ENCODE results near the gene CAV3.

DNA sequence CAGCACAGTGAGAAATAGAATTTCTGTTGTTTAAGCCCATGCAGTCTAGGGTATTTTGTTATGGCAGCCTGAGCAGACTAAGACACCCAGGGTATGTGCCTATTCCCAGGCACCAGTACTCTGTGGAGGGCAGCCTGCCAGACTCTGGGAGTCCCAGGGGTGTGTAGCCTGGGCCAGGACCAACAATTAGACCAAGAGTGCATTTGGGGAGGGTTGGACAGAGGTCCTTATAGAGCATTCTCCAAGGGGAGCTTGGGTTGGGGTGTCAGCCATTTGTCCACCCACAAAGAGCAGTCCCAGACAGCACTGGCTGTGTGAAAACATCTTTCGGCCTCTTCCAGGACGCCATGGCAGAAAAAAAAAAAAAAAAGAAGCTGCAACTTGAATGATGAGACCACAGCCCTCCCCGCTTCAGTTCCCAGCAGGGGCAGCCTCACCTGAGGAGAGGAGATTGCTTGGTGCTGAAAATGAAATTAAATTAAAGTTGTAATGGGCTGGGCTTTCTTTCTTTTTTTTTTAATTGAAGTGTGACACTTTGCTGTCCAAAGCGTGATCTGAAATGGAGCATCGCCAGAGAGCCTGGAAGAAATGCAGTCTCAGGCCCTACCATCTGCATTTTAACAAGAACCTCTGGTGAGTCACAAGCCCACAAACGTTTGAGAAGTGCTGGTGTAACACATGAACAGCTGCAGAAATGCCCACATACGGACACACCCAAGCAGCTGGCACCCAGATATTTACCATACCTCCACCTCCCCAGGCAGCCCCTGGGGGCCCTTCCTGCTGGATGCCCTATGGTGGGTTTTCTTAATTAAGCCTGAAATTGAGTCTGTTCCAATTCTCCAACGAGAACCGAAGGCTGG lies 21.3 kb upstream of the CAV3 start:
- TF ChIP-seq, protein P1, sequence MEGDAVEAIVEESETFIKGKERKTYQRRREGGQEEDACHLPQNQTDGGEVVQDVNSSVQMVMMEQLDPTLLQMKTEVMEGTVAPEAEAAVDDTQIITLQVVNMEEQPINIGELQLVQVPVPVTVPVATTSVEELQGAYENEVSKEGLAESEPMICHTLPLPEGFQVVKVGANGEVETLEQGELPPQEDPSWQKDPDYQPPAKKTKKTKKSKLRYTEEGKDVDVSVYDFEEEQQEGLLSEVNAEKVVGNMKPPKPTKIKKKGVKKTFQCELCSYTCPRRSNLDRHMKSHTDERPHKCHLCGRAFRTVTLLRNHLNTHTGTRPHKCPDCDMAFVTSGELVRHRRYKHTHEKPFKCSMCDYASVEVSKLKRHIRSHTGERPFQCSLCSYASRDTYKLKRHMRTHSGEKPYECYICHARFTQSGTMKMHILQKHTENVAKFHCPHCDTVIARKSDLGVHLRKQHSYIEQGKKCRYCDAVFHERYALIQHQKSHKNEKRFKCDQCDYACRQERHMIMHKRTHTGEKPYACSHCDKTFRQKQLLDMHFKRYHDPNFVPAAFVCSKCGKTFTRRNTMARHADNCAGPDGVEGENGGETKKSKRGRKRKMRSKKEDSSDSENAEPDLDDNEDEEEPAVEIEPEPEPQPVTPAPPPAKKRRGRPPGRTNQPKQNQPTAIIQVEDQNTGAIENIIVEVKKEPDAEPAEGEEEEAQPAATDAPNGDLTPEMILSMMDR (IDR thresholded peaks at IDR 0.05 in 2 of 3, conservative IDR thresholded peaks at IDR 0.05 in 1 of 3; ENCODE audit: borderline replicate concordance in 1 of 3, insufficient read depth in 1 of 3, low read depth in 2 of 3, low read length in 2 of 3): no peak
- TF ChIP-seq JUND (IDR thresholded peaks at IDR 0.05) (no peak), TCF7L2 (IDR thresholded peaks at IDR 0.05; ENCODE audit: borderline replicate concordance, extremely low read depth, insufficient read depth, insufficient read length) (no peak), ATF3 (IDR thresholded peaks at IDR 0.05) (no peak)
